Measurements from ENCODE around the gene ARSJ. TPM values are rescaled to one million over a fixed set of nuclear protein-coding genes. Genes with fewer than 3 reads are reported as not detected.

Gene ARSJ
- total RNA-seq, 4 donors from 2014 or later: 0.15 to 0.67 (median 0.46) TPM

DNA sequence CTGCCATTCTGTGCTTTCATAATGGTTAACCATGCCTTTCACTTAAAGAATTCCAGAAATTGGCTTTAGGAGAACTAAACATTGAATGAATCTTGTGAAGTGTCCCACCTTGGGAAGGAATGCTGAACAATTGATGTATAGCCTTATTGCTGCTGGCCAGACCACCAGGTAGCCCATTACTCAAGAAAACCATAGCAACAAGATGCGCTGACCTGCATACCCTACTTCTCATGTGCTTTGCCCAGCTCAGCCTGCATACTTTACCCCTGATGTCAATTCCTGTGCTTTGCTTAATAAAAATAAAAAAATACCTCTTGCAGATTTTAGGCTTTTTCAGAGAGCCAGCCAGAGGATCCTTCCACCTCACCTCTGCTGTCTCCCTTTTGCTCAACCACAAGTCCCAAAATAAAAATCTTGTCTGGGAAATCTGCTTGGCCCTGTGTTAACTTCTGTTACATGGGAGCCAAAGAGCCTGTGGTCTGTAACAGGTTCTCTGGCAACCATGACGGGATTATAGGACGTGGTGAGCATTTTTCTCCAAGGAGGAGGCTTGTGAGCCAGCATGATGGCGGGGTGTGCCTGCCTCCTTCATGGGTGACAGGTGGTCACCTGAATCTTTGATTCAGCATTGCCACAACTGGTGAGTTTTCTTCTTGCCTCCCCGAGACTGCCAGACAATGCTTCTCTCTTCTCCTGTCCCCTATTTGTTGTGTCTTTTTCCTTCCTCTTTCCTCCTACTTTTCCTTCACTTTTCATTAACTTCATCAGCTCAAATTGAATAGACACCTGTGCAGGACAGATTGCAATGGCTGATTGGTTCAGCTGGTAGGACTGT, 106.8 kb downstream of the ARSJ start:
- intact Hi-C loops (cut with DNase I; ENCODE audit: low total_unique reads) (no loop called here), in situ Hi-C loops (cut with MboI; ENCODE audit: low sequenced_read_pairs in 4 of 4) (no loop called here)

DNA sequence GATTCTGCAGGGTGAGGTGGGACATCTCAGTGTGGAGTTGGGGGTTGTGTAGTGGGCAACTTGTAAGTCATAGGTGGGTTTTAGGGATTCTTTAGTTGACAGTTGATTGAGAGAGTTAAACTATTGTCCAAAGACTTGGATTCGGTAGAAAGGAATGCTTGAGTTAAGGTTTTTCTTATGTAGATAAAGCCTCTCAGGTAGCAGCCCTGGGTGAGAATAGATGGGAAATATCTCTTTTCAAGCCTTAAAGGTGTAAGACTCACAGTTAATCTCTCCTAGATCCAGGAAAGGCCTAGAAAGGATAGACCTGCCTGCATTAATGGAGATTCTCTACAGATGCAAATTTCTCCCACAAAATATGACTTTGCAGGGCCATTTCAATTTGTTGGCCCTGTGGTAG, 108.4 kb downstream of the ARSJ start:
- H3K36me3 ChIP-seq: no peaks in the 10 kb centered on the region
- TF ChIP-seq, protein P1, sequence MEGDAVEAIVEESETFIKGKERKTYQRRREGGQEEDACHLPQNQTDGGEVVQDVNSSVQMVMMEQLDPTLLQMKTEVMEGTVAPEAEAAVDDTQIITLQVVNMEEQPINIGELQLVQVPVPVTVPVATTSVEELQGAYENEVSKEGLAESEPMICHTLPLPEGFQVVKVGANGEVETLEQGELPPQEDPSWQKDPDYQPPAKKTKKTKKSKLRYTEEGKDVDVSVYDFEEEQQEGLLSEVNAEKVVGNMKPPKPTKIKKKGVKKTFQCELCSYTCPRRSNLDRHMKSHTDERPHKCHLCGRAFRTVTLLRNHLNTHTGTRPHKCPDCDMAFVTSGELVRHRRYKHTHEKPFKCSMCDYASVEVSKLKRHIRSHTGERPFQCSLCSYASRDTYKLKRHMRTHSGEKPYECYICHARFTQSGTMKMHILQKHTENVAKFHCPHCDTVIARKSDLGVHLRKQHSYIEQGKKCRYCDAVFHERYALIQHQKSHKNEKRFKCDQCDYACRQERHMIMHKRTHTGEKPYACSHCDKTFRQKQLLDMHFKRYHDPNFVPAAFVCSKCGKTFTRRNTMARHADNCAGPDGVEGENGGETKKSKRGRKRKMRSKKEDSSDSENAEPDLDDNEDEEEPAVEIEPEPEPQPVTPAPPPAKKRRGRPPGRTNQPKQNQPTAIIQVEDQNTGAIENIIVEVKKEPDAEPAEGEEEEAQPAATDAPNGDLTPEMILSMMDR (IDR thresholded peaks at IDR 0.05 in 4 of 5, conservative IDR thresholded peaks at IDR 0.05 in 1 of 5): no peak
- TF ChIP-seq POLR2A (IDR thresholded peaks at IDR 0.05): no peak
- in situ Hi-C loops (cut with MboI; ENCODE audit: low sequenced_read_pairs in 4 of 4) (no loop called here), intact Hi-C loops (cut with DNase I; ENCODE audit: low total_unique reads) (no loop called here)
- DNase-seq (no peak), ATAC-seq (no peak)
- no peaks in the 10 kb centered on the region for H3K27me3 ChIP-seq
- no peak overlapping the region for H3K4me3 ChIP-seq
- no peak overlapping the region for H3K27ac ChIP-seq
- no peaks in the 10 kb centered on the region for H3K4me1 ChIP-seq
- H3K9me3 ChIP-seq: no peaks in the 10 kb centered on the region

More for the DNA sequence above, 106.8 kb downstream of the ARSJ start:
- H3K9me3 ChIP-seq: no peaks in the 10 kb centered on the region
- ATAC-seq (no peak), DNase-seq (no peak)
- H3K27ac ChIP-seq: no peak overlapping the region
- H3K27me3 ChIP-seq: no peaks in the 10 kb centered on the region
- no peaks in the 10 kb centered on the region for H3K4me1 ChIP-seq
- no peak overlapping the region for H3K4me3 ChIP-seq
- no peak for TF ChIP-seq POLR2A (IDR thresholded peaks at IDR 0.05)
- TF ChIP-seq, protein P1 (IDR thresholded peaks at IDR 0.05 in 4 of 5, conservative IDR thresholded peaks at IDR 0.05 in 1 of 5): no peak
- no peaks in the 10 kb centered on the region for H3K36me3 ChIP-seq

DNA sequence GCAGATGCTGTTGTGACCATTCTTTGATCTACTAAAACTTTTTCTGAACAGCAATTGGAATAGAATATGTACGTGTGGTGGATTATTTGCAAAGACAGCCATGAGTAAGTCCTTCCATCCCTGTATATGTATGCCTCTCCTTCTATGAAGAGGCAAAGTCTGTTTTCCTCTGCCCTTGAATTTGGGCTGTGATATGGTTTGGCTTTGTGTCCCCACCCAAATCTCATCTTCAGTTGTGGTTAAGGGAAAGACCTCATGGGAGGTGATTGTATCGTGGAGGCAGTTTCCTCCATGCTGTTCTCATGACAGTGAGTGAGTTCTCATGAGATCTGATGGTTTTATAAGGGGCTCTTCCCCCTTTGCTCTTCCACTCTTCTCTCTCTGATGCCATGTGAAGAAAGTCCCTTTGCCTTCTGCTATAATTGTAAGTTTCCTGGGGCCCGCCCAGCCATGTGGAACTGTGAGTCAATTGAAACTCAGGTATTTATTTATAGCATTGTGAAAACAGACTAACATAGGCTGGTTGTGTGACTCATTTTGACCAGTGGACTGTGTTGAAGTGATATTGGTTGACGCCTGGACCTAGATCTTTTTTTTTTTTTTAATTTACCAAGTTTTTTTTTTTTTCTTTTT, 109.6 kb downstream of the ARSJ start:
- Histone ChIP-seq H3K36me3 (no peaks in the 10 kb centered on the region), H3K27me3 (no peaks in the 10 kb centered on the region), H3K4me3 (no peak overlapping the region), H3K4me1 (no peaks in the 10 kb centered on the region), H3K27ac (no peak overlapping the region), H3K9me3 (no peaks in the 10 kb centered on the region)
- intact Hi-C loops (cut with DNase I; ENCODE audit: low total_unique reads): no loop called here
- no peak for DNase-seq
- in situ Hi-C loops (cut with MboI; ENCODE audit: low sequenced_read_pairs in 4 of 4): no loop called here
- no peak for ATAC-seq
- TF ChIP-seq POLR2A (IDR thresholded peaks at IDR 0.05): no peak
- TF ChIP-seq, protein P1 (IDR thresholded peaks at IDR 0.05 in 4 of 5, conservative IDR thresholded peaks at IDR 0.05 in 1 of 5): no peak

DNA sequence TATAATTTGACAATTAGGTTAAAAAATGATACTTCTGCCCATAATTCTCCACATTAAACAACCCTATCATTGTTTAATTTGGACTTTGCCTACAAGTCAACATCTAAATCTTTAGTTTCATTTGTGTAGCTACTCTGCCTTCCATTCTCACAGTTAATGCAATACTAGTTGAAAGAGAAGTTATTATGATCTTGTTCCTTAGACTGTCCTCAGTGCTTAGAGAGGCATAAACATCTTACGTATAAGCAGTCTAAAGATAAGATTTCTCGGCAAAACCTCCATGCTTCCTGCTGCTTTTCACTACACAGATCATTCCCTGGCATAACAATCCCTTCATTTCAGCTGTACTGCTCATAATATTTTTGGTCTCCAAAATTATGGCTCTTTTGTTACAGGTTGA, 112.8 kb downstream of the ARSJ start:
- no peaks in the 10 kb centered on the region for H3K27me3 ChIP-seq
- intact Hi-C loops (cut with DNase I; ENCODE audit: low total_unique reads): no loop called here
- H3K27ac ChIP-seq: no peak overlapping the region
- no peak overlapping the region for H3K4me3 ChIP-seq
- DNase-seq (no peak), ATAC-seq (no peak)
- no peaks in the 10 kb centered on the region for H3K4me1 ChIP-seq
- TF ChIP-seq, protein P1 (IDR thresholded peaks at IDR 0.05 in 4 of 5, conservative IDR thresholded peaks at IDR 0.05 in 1 of 5): no peak
- TF ChIP-seq POLR2A (IDR thresholded peaks at IDR 0.05): no peak
- in situ Hi-C loops (cut with MboI; ENCODE audit: low sequenced_read_pairs in 4 of 4): no loop called here
- no peaks in the 10 kb centered on the region for H3K9me3 ChIP-seq
- no peaks in the 10 kb centered on the region for H3K36me3 ChIP-seq
